Fibroblast of skin of back (primary cell): ENCODE data around the gene CFAP46.
"Not testable (repeated sequence)": the region's sequence is repeated elsewhere in the genome, so short reads cannot be mapped to it uniquely, and the experiment has no call there.

Source experiments
- DNase-seq: peaks from one replicate; pipeline ENCODE4 v3.0.0-alpha.2; 2013

The CFAP46 gene

DNA sequence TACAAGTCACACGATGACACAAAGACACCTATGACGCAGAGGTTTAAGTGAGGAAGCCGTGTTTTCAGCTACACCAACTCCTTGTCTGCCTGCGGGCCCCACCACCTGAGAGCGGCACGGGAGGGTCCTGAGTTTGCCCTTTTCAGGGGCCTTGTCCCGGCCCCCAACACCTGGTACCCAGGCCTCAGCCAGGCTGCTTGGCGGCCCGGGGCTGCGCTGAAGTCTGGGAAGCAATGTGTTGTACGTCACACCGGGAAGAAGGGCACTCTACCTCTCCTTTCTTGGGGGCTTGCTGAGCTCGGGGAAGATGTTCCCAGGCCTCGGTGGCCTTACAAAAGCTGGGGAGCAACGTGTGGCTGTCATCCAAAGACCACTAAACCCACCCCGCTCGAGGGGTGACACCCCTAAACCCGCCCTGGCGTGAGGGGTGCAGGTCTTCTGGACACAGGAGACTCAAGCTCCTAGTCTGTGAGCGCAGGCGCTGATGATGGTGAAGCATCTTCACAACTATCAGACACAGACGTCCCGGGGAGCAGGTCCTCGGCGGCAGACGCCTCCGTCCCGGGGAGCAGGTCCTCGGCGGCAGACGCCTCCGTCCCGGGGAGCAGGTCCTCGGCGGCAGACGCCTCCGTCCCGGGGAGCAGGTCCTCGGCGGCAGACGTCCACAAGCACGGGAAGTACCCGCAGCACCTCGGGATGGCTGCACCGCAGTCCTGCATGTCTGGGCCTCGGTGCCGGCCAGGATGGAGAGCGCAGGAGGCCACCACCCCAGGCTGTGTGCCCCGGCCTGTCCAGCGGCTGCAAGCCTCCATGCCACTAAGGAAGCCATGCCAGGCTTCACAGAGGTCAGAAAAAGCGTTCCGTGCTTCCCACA is 15.4 kb downstream of the CFAP46 start:
- no peak for DNase-seq

DNA sequence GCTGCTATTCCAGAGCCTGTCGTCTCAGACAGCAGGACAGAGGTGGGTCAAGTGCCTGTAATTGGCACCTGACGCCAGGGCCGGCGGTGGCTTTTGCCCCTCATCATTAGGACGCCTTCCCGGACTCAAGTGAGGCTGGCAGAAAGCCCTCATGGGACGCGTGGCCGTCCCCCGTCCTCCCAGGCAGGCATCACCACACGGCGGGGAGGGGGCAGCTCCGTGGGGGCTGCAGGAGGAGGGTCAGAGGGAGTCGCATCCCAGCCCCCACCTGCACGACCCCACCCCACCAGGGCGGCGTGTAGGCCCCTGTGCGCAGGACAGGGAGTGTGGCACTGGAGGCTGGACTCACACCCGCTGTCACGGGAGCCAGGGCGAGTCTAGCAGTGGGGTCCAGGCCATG is 16.3 kb downstream of the CFAP46 start:
- no peak for DNase-seq

DNA sequence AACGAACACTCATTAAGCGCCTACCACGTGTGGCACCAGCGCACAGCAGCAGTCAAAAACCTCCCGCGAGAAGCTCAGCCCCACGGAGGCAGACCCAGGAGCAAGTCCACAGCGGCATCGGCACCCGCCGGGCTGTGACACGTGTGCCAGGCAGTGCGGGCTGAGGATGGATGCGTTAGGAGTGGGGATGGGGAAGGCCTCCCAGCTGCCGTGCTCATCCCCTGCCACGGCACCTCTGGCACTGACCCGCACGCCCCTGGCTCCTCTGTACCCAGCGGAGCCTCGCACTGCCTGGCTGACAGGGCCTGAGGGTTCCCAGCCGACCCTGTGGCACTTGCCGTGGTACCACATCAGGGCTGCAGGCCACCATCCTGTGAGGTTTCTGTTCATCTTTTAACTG is 16.8 kb downstream of the CFAP46 start:
- no peak for DNase-seq

DNA sequence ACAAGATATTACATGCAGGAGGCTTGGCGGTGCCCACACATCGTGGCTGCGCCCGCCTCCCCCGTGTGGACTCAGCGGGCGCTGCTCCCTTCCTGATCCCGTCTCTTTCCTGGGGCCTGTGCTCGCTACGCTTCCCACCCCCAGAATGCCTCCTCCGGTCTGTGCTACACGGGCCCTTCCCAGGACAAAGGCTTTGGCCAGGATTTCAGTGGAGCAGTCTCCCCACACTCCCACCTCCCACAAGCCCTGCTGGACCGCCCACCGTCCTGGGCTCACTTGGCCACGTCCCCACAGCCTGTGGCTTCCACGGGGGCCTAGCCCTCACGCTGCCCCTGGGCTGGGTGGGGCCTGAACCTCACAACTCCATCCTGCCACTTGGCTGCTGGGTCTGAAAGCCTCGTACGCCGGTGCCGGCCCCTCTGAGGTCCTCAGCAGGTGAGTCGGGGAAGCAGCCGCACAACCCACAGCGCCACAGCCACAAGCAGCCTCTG is 17.3 kb downstream of the CFAP46 start:
- no peak for DNase-seq

DNA sequence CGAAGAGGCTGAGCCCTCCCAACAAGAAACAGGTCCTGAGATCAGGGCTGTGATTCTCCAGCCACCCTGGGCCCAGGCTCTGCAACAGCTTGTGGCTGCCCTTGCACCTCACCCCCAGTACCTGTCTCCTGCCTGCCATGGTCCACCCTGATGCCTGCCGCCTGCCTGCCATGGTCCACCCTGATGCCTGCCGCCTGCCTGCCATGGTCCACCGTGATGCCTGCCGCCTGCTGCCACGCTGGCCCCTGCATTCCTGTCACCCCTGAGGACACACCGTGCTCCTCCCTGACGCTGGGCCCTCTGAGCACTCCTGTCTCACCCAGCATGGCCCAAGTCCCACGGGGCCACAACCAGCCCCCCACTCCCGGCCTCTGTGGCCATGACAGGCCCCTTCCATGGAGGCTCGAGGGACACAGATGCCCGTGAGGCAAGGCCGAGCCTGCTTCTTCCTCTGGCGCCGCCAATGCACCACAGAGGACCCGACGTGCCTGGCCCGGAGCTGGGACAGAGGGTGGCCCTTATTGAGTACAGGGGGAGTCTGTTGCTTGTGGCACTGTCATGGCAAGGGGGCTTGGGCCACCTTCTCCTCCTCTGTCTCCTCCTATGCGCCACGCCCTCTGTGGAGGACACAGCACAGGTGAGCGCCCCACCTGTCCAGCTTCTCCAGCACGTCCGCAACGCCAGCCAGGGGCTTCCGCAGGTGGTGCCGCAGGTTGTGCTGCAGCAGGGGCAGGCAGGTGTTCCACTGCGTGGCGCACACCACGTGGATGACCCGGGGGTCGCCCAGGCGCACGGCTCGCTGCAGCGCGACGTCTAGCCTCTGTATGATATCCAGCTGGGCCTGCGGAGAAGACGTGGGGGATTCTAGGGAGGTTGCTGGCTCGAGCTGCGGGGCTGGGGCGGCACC is 18.1 kb downstream of the CFAP46 start:
- no peak for DNase-seq

DNA sequence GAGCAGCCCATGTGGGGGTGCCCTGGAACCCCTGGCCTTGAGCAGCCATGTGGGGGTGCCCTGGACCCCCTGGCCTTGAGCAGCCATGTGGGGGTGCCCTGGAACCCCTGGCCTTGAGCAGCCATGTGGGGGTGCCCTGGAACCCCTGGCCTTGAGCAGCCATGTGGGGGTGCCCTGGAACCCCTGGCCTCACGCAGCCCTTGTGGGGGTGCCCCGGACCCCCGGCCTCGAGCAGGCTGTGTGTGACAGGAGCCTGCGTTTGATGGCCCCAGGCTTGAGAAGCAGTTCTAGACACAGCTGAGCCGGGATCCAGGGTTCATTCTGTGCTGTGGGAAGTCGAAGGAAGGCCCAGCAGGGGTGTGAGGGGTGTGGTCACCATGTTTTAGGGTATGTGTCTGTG is 19.0 kb downstream of the CFAP46 start:
- DNase-seq = not testable (repeated sequence)

DNA sequence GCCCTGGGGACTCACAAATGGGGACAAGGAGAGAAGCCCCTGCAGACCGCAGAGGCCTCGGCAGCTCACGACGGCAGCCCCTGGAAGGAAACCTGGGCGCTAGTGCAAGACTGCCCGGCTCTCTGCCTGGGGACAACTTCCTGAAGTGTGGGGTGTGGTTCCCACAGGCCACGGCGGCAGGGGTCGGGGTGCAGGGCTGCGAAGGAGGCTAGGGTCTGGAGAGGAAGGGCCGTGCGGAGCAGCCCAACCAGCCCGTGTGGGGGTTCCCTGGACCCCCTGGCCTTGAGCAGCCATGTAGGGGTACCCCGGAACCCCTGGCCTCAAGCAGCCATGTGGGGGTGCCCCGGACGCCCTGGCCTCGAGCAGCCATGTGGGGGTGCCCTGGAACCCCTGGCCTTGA is 19.5 kb downstream of the CFAP46 start:
- DNase-seq = no peak

DNA sequence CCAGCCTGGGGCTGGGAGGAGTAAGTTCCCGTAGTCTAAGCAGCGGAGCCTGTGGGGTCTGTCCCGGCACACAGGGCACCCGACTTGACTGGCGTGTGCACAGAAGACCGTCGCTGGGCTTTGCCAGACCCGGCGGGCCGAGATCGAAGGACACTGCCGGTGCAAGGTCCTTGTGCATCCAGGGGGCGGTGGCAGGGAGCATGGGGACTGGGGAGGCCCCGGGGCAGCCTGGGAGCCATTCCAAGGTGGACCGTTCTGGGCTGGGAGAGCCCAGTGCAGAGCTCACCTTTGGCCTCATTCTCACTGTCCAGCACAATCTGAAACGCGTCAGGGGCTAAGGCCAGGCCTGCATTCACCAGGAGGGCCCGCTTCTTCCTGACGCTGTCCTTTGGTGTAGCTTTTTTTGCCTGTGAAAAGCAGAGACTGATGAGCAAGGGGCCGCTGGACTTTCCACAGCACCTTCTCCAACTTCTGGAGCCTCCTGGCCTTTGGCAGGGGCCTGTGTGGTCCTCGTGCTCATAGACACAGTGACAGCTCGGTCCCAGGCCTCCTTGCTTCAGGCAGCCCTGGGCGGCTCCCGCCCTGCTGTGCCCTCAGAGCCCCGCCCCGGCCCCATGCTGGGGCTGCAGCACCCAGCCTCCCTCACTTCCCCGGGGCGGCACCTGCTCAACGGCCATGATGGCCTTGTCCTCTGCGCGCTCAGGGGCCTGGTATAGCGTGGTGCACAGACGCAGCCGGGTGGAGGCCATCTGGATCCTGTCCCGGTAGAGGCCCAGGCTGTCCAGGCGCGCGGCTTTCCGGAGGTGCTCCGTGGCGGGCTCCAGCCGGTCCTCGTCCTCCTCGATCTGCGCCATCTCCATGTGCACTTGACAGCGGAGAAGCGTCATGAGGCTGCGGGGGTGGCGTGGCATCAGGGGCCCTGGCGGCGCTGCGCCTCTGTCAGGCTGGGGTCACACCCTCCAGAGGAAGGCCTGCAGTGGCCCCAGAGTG is 20.3 kb downstream of the CFAP46 start:
- DNase-seq = no peak

DNA sequence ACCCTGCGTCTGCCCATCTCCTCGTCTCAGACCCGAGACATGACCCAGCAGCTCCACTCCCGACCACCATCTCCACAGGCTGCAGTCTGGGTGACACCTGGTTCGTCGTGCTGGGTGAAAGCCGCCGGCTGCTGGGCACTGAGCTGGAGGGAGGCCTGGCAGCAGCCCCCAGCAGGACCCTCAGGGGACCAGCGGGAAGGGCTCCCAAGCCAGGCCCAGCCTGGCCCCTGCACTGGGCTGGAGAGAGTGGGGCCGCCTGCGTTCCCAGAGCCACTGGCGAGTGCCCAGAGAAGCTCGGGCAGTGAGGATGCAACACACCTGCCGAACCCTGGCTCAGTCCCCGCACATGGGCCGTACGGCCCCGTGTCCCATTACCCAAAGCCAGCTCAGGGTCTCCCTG is 21.3 kb downstream of the CFAP46 start:
- DNase-seq = no peak

DNA sequence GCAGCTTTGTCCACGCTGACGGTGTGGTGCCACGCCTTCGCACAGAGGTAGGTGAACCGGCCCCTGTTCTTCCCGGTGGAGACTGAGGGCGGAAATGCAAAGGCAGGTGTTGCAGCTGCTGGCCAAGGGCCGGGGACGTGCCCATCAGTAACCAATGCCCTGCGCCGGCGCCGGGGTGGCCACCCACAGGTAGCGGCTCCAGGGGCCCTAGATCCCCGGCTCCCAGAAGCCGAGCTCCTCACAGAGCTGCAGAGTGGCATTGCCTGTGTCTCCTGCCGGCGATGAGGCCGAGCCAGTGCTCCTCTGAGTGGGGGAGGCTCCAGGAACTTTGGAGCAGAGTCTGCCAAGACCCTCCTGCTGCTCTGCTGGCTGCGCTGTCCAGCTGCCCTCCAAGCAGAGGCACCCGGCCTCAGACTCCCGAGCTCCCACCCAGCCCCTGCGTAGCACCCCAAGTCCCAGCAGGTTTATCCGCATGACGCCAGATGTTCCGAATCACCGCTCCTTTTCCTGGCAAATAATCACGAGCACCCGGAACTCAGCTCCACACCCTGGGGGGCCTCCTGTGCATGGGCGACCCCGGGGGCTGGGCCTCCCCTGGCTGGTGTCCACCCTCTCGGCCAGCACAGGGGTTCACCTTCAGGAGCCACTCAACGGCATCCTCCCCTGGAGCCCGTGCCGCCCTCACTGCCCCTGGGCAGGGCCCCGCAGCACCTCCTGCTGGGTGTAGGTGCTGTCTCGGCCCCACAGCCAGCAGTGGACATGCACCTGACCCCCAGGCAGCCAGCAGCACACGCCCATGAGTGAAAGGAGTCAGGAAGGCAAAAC is 22.1 kb downstream of the CFAP46 start:
- DNase-seq = no peak

DNA sequence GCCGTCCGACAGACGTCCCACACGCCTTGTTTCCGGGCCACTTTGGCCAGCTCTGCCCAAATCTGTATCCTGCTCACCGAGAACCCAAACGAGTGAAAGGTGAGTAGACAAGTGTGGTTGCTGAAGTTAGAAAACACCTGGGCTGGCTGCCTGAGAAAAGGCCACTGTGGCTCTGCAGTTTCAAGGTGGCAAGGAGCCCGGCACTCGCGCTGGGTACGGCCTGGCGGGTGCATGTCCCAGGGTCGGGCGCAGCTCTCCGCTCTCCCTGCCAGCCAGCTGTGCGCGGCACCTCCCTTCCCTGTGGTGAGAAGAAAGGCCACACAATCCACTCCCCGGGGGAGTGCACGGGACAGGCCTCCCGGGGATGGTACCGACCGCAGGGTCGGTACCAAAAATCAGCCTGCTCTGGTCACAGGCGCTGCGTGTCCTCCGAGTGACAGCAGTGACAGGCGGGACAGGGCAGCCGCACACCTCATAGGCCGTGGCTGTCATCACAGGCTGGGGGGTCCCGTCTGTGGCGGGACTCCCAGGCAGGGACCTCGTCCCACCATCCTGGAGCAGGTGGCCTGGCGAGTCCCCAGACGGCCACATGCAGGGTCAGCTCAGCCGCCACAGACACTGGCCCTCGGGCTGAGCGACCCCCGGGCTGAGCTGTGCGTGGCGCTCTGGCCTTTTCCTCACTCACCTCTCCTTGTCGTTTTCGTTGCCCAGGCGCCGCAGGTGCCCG is 22.8 kb downstream of the CFAP46 start:
- no peak for DNase-seq

DNA sequence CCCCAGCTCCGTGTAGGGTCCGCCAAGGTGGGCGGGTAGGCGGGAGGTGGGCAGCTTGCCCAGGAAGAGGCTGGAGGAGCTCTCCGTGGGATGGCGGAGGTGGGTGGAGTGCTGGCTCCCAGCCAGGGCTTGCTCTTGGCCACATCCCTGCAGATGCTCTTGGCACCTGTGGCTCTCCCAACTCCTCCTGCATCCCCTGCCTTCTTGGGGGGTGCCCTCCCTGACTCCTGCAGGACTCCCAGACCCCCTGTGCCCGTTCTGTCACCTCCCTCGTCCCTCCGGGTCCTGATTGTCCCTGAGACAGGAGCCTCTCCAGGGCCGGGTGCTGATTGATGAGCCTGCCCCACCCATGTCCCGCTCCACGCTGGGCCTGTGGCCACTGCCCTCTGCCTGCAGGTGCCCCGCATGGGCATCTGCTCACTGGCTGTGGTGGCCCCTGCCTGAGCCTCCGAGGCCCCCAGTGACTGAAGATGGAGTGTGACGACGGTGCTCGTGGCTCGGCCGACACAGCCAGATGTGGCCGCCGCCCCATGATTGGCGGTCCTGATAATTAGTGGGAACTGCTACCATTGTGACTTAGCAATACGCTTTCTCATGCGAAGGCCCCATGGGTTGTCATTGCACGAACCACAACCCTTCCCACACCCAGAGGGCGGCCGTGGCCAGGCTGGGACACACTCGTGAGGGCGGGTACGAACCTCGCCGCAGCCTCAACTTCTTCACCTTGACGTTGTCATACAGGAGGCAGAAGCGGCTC is 23.6 kb downstream of the CFAP46 start:
- DNase-seq = no peak

DNA sequence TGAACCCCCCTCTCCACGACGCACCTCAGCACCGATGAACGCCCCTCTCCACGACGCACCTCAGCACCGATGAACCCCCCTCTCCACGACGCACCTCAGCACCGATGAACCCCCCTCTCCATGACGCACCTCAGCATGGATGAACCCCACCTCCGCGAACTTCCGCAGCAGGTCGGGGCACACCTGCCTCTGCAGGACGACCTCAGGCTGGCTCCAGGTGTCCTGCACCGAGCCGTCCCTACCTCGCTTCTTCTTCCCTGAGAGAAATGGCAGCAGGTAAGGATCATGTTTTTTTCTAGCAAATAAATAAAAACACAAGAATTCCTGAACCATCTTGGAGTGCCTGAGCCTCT is 24.1 kb downstream of the CFAP46 start:
- no peak for DNase-seq

DNA sequence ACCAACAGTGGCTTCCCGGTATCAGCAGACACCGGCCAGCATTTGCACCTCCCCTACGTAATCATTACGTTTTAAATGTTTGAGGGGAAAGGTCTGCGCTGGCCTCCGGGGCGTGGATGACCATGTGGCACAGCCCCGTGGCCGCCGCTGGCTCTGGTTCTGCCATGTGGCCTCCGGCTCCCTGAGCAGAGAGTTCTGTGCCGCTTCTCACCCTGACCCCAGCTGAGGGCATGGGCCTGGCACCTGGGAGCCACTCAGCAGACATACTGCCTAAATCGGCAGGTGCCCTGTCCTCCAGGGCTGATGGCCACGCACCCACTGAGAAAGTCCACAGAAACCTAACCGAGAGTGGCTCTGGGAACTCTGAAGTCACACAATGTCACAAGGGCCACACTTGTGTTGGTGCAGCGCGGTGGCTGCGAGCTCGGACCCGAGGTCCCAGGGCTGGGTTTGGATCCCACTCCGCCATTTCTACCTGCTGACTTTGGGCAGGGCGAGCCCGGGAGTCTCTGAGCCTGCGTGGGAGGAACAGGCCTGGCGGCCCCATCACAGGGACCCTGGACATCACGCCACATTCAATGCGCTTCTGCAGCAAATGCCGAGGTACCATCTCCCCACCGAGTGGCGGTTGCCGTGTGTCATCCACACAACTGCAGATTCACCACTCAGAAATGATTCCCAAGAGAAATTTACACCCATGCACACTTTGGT is 25.3 kb downstream of the CFAP46 start:
- no peak for DNase-seq

DNA sequence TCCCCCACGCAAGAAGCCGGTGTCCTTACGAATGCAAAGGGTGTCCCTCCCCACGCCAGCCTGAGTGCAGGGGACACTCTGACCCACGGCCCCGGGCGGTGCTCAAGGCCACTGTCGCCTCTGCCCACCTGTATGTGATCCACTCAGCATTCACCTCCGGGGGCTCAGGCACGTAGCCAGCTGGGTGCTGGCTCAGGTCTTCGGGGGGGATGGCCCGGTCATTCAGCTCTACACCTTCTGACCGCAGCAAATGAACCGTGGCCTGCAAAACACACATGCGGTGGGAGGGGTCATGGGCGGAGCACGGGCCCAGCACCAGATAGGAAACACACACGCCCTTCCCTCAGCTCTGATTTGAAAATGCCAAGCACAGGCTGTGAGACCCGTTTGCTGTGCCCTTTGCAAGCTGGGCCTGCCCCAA is 25.9 kb downstream of the CFAP46 start:
- DNase-seq = no peak

DNA sequence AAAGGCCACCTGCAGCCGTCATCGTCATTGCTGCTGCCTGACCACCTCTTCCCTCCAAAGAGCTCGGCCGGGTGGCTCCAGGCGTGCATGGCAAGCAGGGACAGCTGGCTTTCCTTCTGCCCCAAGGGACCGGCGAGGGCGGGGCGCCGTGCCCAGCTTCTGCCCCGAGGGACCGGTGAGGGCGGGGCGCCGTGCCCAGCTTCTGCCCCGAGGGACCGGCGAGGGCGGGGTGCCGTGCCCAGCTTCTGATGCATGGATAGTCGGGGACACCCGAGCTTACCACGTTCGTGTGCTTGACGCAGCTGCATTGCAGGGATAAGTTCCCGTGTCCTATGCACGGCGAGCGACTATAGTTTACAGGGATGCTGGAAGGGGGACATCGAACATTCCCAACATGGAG is 27.0 kb downstream of the CFAP46 start:
- DNase-seq = no peak

DNA sequence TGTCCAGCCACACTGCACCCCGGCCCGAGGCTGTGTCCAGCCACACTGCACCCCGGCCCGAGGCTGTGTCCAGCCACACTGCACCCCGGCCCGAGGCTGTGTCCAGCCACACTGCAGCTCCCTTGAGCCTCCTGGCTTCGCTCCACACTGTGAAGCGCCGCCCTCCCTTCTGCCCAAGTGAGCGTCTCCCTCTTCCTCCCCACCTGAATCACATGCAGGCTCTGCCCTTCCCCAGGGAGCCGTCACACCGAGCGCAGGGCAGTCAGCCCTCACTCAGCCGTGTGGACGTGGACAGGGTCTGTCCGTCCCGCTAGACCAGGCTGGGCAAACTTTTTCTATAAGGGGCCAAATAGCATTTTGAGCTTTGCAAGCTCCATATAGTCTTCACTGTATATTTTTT is 27.6 kb downstream of the CFAP46 start:
- DNase-seq = no peak

DNA sequence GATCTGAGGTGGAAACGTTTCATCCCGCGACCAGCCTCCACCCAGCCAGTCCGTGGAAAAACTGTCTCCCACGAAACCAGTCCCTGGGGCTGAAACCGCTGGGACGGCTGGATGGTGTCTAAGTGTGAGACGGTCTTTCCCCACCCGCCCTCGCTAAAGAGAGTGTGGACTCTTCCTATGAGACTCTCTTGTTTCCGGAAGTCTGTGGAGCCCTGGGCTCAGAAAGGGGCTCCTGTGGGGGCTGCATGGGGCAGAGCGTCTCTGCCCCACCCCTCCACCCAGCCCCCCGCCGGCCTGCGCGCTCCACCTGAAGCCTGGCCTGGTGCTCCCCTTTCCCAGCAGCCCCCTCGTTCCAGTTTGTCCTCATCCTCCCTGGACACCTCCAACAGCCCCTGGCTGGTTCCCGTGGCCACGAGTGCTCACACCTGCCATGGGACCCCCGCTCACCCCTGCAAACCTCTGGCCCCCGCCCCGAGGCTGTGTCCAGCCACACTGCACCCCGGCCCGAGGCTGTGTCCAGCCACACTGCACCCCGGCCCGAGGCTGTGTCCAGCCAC is 28.7 kb downstream of the CFAP46 start:
- DNase-seq = no peak
